ENCODE data around the gene GEMIN7. TPM values are rescaled to one million over a fixed set of nuclear protein-coding genes. Genes with fewer than 3 reads are reported as not detected.

GEMIN7 gene
- total RNA-seq, 1 donor from 2014 or later, result 46.0 TPM

- no peak overlapping the region for H2AFZ ChIP-seq (ENCODE audit: low read depth, low read length)
- H3K36me3 ChIP-seq (ENCODE audit: insufficient read depth, low read length), result peaks cover 10% of the 10 kb centered on the region
- H3K9me3 Mint-ChIP-seq (ENCODE audit: unreplicated experiment), result no peaks in the 10 kb centered on the region
- H3K36me3 Mint-ChIP-seq (ENCODE audit: low read depth, unreplicated experiment), result peaks cover 20% of the 10 kb centered on the region
- no peak overlapping the region for H3K4me2 ChIP-seq (ENCODE audit: low read length)
- H3K27ac Mint-ChIP-seq (ENCODE audit: unreplicated experiment), result no peak overlapping the region
- peaks cover 12% of the 10 kb centered on the region for H4K20me1 ChIP-seq (ENCODE audit: insufficient read depth, low read length)
- H3K4me3 Mint-ChIP-seq (ENCODE audit: unreplicated experiment), result no peak overlapping the region
- no peaks in the 10 kb centered on the region for H3K4me1 Mint-ChIP-seq (ENCODE audit: low read depth, unreplicated experiment)
- no peak overlapping the region for H3K4me3 ChIP-seq (ENCODE audit: insufficient read depth, low read depth, low read length)
- H3K27me3 Mint-ChIP-seq (ENCODE audit: low read depth, unreplicated experiment), result peaks cover 3% of the 10 kb centered on the region
- no peak for DNase-seq (ENCODE audit: low read depth)
- no peaks in the 10 kb centered on the region for H3K27me3 ChIP-seq (ENCODE audit: insufficient read depth, low read length)
- H3K9me3 ChIP-seq (ENCODE audit: insufficient read depth, low read depth, low read length), result no peaks in the 10 kb centered on the region
- no peak overlapping the region for H3K9ac ChIP-seq (ENCODE audit: low read length)
- no peak overlapping the region for H3K27ac ChIP-seq (ENCODE audit: low read depth, low read length)
- TF ChIP-seq EZH2 (IDR thresholded peaks at IDR 0.05; ENCODE audit: insufficient read depth, low read length), result no peak
- TF ChIP-seq, protein P1, sequence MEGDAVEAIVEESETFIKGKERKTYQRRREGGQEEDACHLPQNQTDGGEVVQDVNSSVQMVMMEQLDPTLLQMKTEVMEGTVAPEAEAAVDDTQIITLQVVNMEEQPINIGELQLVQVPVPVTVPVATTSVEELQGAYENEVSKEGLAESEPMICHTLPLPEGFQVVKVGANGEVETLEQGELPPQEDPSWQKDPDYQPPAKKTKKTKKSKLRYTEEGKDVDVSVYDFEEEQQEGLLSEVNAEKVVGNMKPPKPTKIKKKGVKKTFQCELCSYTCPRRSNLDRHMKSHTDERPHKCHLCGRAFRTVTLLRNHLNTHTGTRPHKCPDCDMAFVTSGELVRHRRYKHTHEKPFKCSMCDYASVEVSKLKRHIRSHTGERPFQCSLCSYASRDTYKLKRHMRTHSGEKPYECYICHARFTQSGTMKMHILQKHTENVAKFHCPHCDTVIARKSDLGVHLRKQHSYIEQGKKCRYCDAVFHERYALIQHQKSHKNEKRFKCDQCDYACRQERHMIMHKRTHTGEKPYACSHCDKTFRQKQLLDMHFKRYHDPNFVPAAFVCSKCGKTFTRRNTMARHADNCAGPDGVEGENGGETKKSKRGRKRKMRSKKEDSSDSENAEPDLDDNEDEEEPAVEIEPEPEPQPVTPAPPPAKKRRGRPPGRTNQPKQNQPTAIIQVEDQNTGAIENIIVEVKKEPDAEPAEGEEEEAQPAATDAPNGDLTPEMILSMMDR (IDR thresholded peaks at IDR 0.05; ENCODE audit: insufficient read depth, low read depth, low read length), result no peak
- H3K79me2 ChIP-seq (ENCODE audit: insufficient read depth, low read length), result peaks cover 3% of the 10 kb centered on the region
- FAIRE-seq, result no peak
- H3K4me1 ChIP-seq (ENCODE audit: insufficient read depth, low read length), result peaks cover 3% of the 10 kb centered on the region
These were observed 8.1 kb upstream of the GEMIN7 start for GRCh38 chr19:45070861-45071544.

GRCh38 chr19:45071545-45071938, 7.5 kb upstream of the GEMIN7 start:
- Mint-ChIP-seq H3K27me3 (ENCODE audit: low read depth, unreplicated experiment) (peaks cover 3% of the 10 kb centered on the region), H3K4me1 (ENCODE audit: low read depth, unreplicated experiment) (no peaks in the 10 kb centered on the region), H3K27ac (ENCODE audit: unreplicated experiment) (no peak overlapping the region), H3K4me3 (ENCODE audit: unreplicated experiment) (no peak overlapping the region), H3K9me3 (ENCODE audit: unreplicated experiment) (no peaks in the 10 kb centered on the region), H3K36me3 (ENCODE audit: low read depth, unreplicated experiment) (peaks cover 20% of the 10 kb centered on the region)
- DNase-seq (ENCODE audit: low read depth) (no peak), FAIRE-seq (no peak)
- no peak overlapping the region for H3K9ac ChIP-seq (ENCODE audit: low read length)
- no peak overlapping the region for H3K4me2 ChIP-seq (ENCODE audit: low read length)
- no peaks in the 10 kb centered on the region for H3K27me3 ChIP-seq (ENCODE audit: insufficient read depth, low read length)
- TF ChIP-seq EZH2 (IDR thresholded peaks at IDR 0.05; ENCODE audit: insufficient read depth, low read length), result no peak
- TF ChIP-seq, protein P1 (IDR thresholded peaks at IDR 0.05; ENCODE audit: insufficient read depth, low read depth, low read length), result no peak
- H4K20me1 ChIP-seq (ENCODE audit: insufficient read depth, low read length), result peaks cover 11% of the 10 kb centered on the region
- no peak overlapping the region for H2AFZ ChIP-seq (ENCODE audit: low read depth, low read length)
- peaks cover 2% of the 10 kb centered on the region for H3K79me2 ChIP-seq (ENCODE audit: insufficient read depth, low read length)
- H3K4me1 ChIP-seq (ENCODE audit: insufficient read depth, low read length), result peaks cover 6% of the 10 kb centered on the region
- no peak overlapping the region for H3K4me3 ChIP-seq (ENCODE audit: insufficient read depth, low read depth, low read length)
- H3K36me3 ChIP-seq (ENCODE audit: insufficient read depth, low read length), result peaks cover 10% of the 10 kb centered on the region
- H3K9me3 ChIP-seq (ENCODE audit: insufficient read depth, low read depth, low read length), result no peaks in the 10 kb centered on the region
- no peak overlapping the region for H3K27ac ChIP-seq (ENCODE audit: low read depth, low read length)

Data from astrocyte (in vitro differentiated cells and primary cell).